Neural cell (in vitro differentiated cells): ENCODE data around the gene ADAP1.

Source experiments
- EP300 ChIP-seq: fragments of 450-650 bp; conservative IDR thresholded peaks from 2 replicates; pipeline ENCODE4 v1.6.1; 2014; ENCODE audit warnings: antibody characterized with exemption, mild to moderate bottlenecking, moderate library complexity; ENCODE audit not compliant: poor library complexity, severe bottlenecking
- EZH2 ChIP-seq: fragments of 200-600, 300-800 bp; shearing (Covaris generic), sonication (generic); IDR thresholded peaks from 2 replicates; pipeline ENCODE4 v1.6.1; 2014; ENCODE audit warnings: antibody characterized with exemption, low read length, borderline replicate concordance, mild to moderate bottlenecking; ENCODE audit not compliant: insufficient read depth, poor library complexity, severe bottlenecking
- MXI1 ChIP-seq: fragments of 450-650 bp; conservative IDR thresholded peaks from 2 replicates; pipeline ENCODE4 v1.6.1; 2014; ENCODE audit warnings: antibody characterized with exemption, mild to moderate bottlenecking; ENCODE audit not compliant: poor library complexity, severe bottlenecking
- POLR2AphosphoS5 ChIP-seq: IDR thresholded peaks from 2 replicates; pipeline ENCODE4 v1.6.1; 2012
- RAD21 ChIP-seq: fragments of 450-650 bp; conservative IDR thresholded peaks from 2 replicates; pipeline ENCODE4 v1.6.1; 2014; ENCODE audit warnings: antibody characterized with exemption, mild to moderate bottlenecking, moderate library complexity
- SMC3 ChIP-seq: fragments of 450-650 bp; conservative IDR thresholded peaks from 2 replicates; pipeline ENCODE4 v1.6.1; 2014; ENCODE audit warnings: antibody characterized with exemption, mild to moderate bottlenecking, moderate library complexity; ENCODE audit not compliant: poor library complexity
- TAF1 ChIP-seq: IDR thresholded peaks from 2 replicates; pipeline ENCODE4 v1.6.1; 2012; ENCODE audit warnings: low read depth
- TF ChIP-seq, protein P1 (sequence below): fragments of 450-650 bp; IDR thresholded peaks from 2 replicates; pipeline ENCODE4 v1.5.1; 2014; ENCODE audit warnings: antibody characterized with exemption, mild to moderate bottlenecking, moderate library complexity; ENCODE audit not compliant: poor library complexity, severe bottlenecking
- TF ChIP-seq, protein P2 (sequence below): IDR thresholded peaks from 2 replicates; pipeline ENCODE4 v1.6.1; 2012; ENCODE audit warnings: borderline replicate concordance

DNA sequence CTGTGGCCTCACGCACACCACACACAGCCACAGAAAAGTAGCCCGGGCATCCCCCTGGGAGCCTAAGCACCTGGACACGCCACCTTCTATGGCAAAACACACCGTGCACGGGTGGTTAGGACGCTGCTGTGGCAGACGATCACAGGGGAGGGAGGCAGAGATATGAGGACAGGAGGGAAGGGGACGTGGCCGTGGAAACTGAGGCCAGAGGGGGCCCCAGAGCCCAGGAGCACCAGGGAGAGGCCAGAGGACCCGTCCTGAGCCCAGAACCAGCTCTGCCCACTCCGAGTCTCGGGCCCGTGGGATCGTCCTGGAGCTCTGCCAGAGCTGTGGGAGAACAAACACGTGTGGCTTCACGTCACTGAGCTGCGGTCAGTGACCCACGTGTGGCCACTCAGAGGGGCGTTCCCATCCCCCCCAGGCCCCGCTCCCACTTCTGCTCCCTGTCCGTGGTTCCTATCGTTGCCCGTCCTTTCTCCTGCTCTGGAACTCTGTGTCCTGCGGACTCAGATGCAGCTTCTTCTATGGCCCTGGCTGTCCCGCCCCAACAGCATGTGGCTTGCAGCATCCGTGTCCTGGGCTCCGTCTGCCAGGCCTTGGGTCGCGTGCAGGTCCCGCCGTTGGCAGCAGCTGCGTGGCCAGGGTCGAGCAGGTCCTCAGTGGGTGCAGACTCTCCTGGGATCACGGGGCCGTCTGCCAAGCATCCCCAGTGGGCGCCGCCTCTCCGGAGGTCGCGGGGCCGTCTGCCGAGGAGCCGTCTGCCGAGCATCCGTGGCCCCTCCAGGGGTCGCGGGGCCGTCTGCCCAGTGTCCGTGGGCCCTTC lies 47.1 kb downstream of the ADAP1 start:
- TF ChIP-seq EZH2 = no peak
- TF ChIP-seq, protein P1, sequence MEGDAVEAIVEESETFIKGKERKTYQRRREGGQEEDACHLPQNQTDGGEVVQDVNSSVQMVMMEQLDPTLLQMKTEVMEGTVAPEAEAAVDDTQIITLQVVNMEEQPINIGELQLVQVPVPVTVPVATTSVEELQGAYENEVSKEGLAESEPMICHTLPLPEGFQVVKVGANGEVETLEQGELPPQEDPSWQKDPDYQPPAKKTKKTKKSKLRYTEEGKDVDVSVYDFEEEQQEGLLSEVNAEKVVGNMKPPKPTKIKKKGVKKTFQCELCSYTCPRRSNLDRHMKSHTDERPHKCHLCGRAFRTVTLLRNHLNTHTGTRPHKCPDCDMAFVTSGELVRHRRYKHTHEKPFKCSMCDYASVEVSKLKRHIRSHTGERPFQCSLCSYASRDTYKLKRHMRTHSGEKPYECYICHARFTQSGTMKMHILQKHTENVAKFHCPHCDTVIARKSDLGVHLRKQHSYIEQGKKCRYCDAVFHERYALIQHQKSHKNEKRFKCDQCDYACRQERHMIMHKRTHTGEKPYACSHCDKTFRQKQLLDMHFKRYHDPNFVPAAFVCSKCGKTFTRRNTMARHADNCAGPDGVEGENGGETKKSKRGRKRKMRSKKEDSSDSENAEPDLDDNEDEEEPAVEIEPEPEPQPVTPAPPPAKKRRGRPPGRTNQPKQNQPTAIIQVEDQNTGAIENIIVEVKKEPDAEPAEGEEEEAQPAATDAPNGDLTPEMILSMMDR = no peak
- TF ChIP-seq RAD21 = no peak
- TF ChIP-seq, protein P2, sequence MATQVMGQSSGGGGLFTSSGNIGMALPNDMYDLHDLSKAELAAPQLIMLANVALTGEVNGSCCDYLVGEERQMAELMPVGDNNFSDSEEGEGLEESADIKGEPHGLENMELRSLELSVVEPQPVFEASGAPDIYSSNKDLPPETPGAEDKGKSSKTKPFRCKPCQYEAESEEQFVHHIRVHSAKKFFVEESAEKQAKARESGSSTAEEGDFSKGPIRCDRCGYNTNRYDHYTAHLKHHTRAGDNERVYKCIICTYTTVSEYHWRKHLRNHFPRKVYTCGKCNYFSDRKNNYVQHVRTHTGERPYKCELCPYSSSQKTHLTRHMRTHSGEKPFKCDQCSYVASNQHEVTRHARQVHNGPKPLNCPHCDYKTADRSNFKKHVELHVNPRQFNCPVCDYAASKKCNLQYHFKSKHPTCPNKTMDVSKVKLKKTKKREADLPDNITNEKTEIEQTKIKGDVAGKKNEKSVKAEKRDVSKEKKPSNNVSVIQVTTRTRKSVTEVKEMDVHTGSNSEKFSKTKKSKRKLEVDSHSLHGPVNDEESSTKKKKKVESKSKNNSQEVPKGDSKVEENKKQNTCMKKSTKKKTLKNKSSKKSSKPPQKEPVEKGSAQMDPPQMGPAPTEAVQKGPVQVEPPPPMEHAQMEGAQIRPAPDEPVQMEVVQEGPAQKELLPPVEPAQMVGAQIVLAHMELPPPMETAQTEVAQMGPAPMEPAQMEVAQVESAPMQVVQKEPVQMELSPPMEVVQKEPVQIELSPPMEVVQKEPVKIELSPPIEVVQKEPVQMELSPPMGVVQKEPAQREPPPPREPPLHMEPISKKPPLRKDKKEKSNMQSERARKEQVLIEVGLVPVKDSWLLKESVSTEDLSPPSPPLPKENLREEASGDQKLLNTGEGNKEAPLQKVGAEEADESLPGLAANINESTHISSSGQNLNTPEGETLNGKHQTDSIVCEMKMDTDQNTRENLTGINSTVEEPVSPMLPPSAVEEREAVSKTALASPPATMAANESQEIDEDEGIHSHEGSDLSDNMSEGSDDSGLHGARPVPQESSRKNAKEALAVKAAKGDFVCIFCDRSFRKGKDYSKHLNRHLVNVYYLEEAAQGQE = no peak
- no peak for TF ChIP-seq EP300
- no peak for TF ChIP-seq MXI1
- TF ChIP-seq POLR2AphosphoS5 = no peak
- no peak for TF ChIP-seq TAF1
- no peak for TF ChIP-seq SMC3
